Ishikawa (cell line): Measurements from ENCODE around the gene C1QA.

Source experiments
- CEBPB ChIP-seq: IDR thresholded peaks from 2 replicates; pipeline ENCODE4 v1.6.1; 2012
- CREB1 ChIP-seq: IDR thresholded peaks from 2 replicates; pipeline ENCODE4 v1.6.1; 2012; ENCODE audit warnings: low read depth
- EGR1 ChIP-seq: IDR thresholded peaks from 2 replicates; pipeline ENCODE4 v1.6.1; 2012
- EP300 ChIP-seq: IDR thresholded peaks from 2 replicates; pipeline ENCODE4 v1.6.1; 2012; ENCODE audit warnings: borderline replicate concordance
- FOXM1 ChIP-seq: IDR thresholded peaks from 2 replicates; pipeline ENCODE4 v1.6.1; 2012; ENCODE audit warnings: low read depth, borderline replicate concordance
- MAX ChIP-seq: IDR thresholded peaks from 2 replicates; pipeline ENCODE4 v1.6.1; 2012
- NFIC ChIP-seq: IDR thresholded peaks from 2 replicates; pipeline ENCODE4 v1.6.1; 2012
- RAD21 ChIP-seq: IDR thresholded peaks from 2 replicates; pipeline ENCODE4 v1.6.1; 2012; ENCODE audit warnings: low read depth
- TAF1 ChIP-seq: IDR thresholded peaks from 2 replicates; pipeline ENCODE4 v1.6.1; 2012; ENCODE audit warnings: low read depth, mild to moderate bottlenecking
- TCF12 ChIP-seq: IDR thresholded peaks from 2 replicates; pipeline ENCODE4 v1.6.1; 2012; ENCODE audit warnings: low read depth
- TEAD4 ChIP-seq: IDR thresholded peaks from 2 replicates; pipeline ENCODE4 v1.6.1; 2012
- YY1 ChIP-seq: IDR thresholded peaks from 2 replicates; pipeline ENCODE4 v1.6.1; 2012; ENCODE audit warnings: low read depth
- ZBTB7A ChIP-seq: IDR thresholded peaks from 2 replicates; pipeline ENCODE4 v1.6.1; 2012; ENCODE audit warnings: low read depth
- TF ChIP-seq, protein P1 (sequence below): IDR thresholded peaks from 2 replicates; pipeline ENCODE4 v1.6.1; 2012
- TF ChIP-seq, protein P2 (sequence below): IDR thresholded peaks from 2 replicates; pipeline ENCODE4 v1.6.1; 2012; ENCODE audit warnings: low read depth, mild to moderate bottlenecking

The C1QA gene

DNA sequence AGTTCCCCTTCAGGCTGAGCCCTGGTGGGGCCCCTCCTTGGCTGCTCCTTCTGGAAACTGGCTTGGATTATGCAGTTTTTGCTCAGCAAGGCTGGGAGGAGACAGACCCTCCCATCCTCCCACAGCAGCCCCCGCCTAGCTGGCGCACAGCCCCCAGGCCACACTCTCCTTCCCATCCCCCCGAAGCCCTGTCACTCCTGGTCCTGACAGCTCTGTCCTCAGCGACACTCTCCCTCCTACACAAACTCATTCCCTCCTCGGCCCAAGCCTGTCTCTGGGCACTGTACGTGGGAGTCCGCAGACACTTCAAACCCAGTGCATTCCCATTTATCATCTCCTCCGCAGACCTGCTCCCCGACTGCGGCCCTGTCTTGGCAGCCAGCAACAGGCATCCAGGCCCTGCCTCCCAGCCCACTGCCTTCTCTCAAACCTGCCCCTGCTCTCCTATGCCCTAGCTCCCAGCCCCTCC, 49.2 kb downstream of the C1QA start:
- no peak for TF ChIP-seq RAD21
- no peak for TF ChIP-seq NFIC

GRCh38 chr1:22687191-22687590, 50.8 kb downstream of the C1QA start:
- TF ChIP-seq CREB1 (no peak), TEAD4 (no peak), CEBPB (no peak), ZBTB7A (no peak), EGR1 (no peak), NFIC (no peak), EP300 (no peak), FOXM1 (no peak), TAF1 (no peak)
- TF ChIP-seq, protein P1, sequence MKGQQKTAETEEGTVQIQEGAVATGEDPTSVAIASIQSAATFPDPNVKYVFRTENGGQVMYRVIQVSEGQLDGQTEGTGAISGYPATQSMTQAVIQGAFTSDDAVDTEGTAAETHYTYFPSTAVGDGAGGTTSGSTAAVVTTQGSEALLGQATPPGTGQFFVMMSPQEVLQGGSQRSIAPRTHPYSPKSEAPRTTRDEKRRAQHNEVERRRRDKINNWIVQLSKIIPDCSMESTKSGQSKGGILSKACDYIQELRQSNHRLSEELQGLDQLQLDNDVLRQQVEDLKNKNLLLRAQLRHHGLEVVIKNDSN = no peak
- TF ChIP-seq, protein P2, sequence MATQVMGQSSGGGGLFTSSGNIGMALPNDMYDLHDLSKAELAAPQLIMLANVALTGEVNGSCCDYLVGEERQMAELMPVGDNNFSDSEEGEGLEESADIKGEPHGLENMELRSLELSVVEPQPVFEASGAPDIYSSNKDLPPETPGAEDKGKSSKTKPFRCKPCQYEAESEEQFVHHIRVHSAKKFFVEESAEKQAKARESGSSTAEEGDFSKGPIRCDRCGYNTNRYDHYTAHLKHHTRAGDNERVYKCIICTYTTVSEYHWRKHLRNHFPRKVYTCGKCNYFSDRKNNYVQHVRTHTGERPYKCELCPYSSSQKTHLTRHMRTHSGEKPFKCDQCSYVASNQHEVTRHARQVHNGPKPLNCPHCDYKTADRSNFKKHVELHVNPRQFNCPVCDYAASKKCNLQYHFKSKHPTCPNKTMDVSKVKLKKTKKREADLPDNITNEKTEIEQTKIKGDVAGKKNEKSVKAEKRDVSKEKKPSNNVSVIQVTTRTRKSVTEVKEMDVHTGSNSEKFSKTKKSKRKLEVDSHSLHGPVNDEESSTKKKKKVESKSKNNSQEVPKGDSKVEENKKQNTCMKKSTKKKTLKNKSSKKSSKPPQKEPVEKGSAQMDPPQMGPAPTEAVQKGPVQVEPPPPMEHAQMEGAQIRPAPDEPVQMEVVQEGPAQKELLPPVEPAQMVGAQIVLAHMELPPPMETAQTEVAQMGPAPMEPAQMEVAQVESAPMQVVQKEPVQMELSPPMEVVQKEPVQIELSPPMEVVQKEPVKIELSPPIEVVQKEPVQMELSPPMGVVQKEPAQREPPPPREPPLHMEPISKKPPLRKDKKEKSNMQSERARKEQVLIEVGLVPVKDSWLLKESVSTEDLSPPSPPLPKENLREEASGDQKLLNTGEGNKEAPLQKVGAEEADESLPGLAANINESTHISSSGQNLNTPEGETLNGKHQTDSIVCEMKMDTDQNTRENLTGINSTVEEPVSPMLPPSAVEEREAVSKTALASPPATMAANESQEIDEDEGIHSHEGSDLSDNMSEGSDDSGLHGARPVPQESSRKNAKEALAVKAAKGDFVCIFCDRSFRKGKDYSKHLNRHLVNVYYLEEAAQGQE = no peak

DNA sequence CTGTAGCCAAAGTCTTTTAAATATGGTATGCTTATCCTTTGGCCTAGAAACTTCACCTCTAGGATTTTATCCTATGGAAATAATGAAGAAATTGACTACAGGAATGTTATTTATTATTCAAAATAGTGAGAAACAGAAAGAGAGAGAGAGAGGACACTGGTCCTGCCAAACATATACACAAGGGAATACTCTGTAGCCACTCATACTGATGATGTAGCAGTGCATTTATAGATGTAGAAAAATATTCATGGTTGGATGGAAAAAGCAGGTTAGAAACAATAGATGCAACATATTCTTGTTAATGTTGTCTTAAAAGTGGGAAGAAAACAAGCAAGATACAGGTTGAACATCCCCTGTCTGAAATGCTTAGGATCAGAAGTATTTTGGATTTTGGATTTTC, 52.0 kb downstream of the C1QA start:
- no peak for TF ChIP-seq CREB1
- TF ChIP-seq MAX = no peak
- no peak for TF ChIP-seq NFIC
- TF ChIP-seq YY1 = no peak
- no peak for TF ChIP-seq EP300
- TF ChIP-seq CEBPB = no peak
- no peak for TF ChIP-seq RAD21
- TF ChIP-seq FOXM1 = no peak
- no peak for TF ChIP-seq ZBTB7A
- TF ChIP-seq, protein P2 = no peak
- TF ChIP-seq EGR1 = no peak
- no peak for TF ChIP-seq TEAD4
- TF ChIP-seq, protein P1 = no peak
- no peak for TF ChIP-seq TAF1
- no peak for TF ChIP-seq TCF12
